IPS-20b (cell line): ENCODE measurements around the gene EVC2.

Experiments
- H3K27ac ChIP-seq: one replicate; pipeline ENCODE4 v1.5.1; 2013; ENCODE audit warnings: low read length
- H3K27me3 ChIP-seq: 2 replicates; pipeline ENCODE4 v1.6.1; 2013; ENCODE audit warnings: mild to moderate bottlenecking, low read length, inconsistent platforms; ENCODE audit not compliant: insufficient read depth
- H3K36me3 ChIP-seq: 2 replicates; pipeline ENCODE4 v1.6.1; 2013; ENCODE audit warnings: low read depth, mild to moderate bottlenecking, inconsistent platforms, low read length, moderate library complexity; ENCODE audit not compliant: insufficient read depth
- H3K4me1 ChIP-seq: 2 replicates; pipeline ENCODE4 v1.6.1; 2013; ENCODE audit warnings: mild to moderate bottlenecking, control low read depth, inconsistent platforms, low read length, moderate library complexity; ENCODE audit not compliant: insufficient read depth
- H3K4me3 ChIP-seq: 2 replicates; pipeline ENCODE4 v1.5.1; 2013; ENCODE audit warnings: mild to moderate bottlenecking, low read length, inconsistent platforms
- H3K9ac ChIP-seq: 2 replicates; pipeline ENCODE4 v1.6.1; 2013; ENCODE audit warnings: low read depth, mild to moderate bottlenecking, inconsistent platforms, low read length, moderate library complexity
- H3K9me3 ChIP-seq: 2 replicates; pipeline ENCODE4 v1.6.1; 2013; ENCODE audit warnings: mild to moderate bottlenecking, low read depth, low read length, inconsistent platforms; ENCODE audit not compliant: insufficient read depth

The EVC2 gene

GRCh38 chr4:5751666-5752375, 43.5 kb upstream of the EVC2 start:
- Histone ChIP-seq H3K4me3 (peak overlapping the region; percentile 9; the same call in 1 of the 2 replicates), H3K27me3 (no peaks in the 10 kb centered on the region), H3K36me3 (peaks cover 57% of the 10 kb centered on the region), H3K4me1 (peaks cover 29% of the 10 kb centered on the region), H3K9me3 (no peaks in the 10 kb centered on the region), H3K27ac (peak overlapping the region; percentile 78), H3K9ac (peak overlapping the region; percentile 40; the same call in 1 of the 2 replicates)

DNA sequence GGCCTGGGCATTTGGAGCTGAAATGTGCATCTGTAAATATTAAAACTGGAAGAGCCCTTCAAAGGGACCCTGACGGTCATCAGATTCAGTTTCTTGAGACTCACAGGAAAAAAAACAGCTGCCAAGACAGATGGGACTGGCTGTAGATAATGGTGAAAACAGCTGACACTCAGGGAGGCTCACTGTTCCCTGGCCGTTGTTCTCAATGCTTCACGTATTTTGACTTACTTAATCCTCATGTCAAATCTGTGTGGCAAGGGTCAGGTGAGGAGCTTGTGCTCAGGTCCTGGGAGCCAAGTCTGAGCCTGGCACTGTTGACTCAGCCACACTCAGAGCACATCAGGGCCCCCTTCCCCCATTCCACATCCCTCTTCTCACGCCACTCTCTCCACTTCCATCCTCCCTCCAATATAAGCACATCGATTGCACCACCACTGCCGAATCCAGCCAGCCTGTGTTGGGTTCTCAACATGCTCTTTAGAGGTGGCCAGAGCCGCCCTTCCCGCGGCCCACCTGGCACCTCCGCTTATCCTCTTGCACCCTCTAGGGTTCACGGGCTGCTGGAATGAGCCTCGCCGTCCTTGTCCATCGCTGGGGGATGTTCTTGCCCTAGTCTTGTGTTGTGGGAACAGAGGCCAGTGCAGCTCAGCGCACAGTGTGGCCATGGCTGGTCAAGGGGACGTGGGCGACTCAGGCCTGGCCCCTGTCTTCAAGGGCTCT, 42.7 kb upstream of the EVC2 start:
- Histone ChIP-seq H3K4me1 (peaks cover 29% of the 10 kb centered on the region), H3K4me3 (no peak overlapping the region), H3K9me3 (no peaks in the 10 kb centered on the region), H3K27ac (peak overlapping the region; percentile 78), H3K9ac (peak overlapping the region; percentile 40; the same call in 1 of the 2 replicates), H3K36me3 (peaks cover 50% of the 10 kb centered on the region), H3K27me3 (no peaks in the 10 kb centered on the region)

DNA sequence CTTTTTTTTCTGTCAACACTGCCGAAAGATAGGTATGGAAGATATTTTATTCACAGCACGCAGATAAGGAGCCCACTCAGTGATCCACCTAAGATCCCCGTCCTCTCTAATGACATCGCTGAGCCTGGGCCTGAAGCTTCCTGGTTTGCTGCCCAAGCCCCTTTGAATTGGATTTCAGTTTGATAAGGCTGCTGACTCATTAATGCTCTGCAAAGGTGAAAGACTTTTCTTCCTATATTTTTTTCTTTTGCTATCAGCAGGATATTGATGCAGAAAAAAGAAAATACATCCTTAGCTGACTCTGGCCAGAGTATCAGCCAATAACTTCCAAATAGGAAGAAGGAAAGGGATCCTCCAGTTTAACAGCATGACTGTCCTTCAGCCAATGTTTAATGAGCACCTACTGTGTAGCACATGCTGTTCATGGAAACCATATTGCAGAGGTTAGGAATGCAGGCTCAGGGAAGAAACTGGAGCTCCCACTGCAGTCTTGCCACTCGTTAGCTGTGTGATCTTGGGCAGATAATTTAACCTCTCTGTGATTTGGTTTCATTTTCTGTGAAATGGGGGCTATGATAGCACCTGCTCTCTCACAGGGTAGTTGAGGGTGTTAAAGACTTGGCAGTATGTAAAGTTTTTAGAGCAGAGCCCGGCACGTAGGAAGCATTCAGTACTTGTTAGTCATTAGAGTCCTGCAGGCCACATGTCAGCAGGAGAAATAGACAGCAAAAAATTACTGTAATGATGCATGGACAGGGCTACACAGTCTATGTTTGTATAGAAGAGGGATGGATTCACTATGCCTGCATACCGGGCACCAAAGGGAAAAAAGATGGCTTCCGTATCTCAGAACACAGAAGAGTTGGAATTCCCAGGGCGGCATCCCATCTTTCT, 41.9 kb upstream of the EVC2 start:
- H3K9ac ChIP-seq: no peak overlapping the region
- H3K27me3 ChIP-seq: no peaks in the 10 kb centered on the region
- H3K27ac ChIP-seq: no peak overlapping the region
- H3K36me3 ChIP-seq: peaks cover 48% of the 10 kb centered on the region
- H3K9me3 ChIP-seq: no peaks in the 10 kb centered on the region
- peaks cover 29% of the 10 kb centered on the region for H3K4me1 ChIP-seq
- no peak overlapping the region for H3K4me3 ChIP-seq

GRCh38 chr4:5749568-5749967, 41.2 kb upstream of the EVC2 start:
- Histone ChIP-seq H3K4me1 (peaks cover 29% of the 10 kb centered on the region), H3K36me3 (peaks cover 49% of the 10 kb centered on the region), H3K27ac (no peak overlapping the region), H3K27me3 (no peaks in the 10 kb centered on the region), H3K9ac (no peak overlapping the region), H3K4me3 (no peak overlapping the region), H3K9me3 (no peaks in the 10 kb centered on the region)

GRCh38 chr4:5747738-5748375, 39.5 kb upstream of the EVC2 start:
- Histone ChIP-seq H3K27me3 (no peaks in the 10 kb centered on the region), H3K36me3 (peaks cover 53% of the 10 kb centered on the region; the same call in 1 of the 2 replicates), H3K27ac (no peak overlapping the region), H3K9ac (no peak overlapping the region), H3K4me3 (no peak overlapping the region), H3K9me3 (no peaks in the 10 kb centered on the region; the same call in 1 of the 2 replicates), H3K4me1 (peaks cover 20% of the 10 kb centered on the region)

DNA sequence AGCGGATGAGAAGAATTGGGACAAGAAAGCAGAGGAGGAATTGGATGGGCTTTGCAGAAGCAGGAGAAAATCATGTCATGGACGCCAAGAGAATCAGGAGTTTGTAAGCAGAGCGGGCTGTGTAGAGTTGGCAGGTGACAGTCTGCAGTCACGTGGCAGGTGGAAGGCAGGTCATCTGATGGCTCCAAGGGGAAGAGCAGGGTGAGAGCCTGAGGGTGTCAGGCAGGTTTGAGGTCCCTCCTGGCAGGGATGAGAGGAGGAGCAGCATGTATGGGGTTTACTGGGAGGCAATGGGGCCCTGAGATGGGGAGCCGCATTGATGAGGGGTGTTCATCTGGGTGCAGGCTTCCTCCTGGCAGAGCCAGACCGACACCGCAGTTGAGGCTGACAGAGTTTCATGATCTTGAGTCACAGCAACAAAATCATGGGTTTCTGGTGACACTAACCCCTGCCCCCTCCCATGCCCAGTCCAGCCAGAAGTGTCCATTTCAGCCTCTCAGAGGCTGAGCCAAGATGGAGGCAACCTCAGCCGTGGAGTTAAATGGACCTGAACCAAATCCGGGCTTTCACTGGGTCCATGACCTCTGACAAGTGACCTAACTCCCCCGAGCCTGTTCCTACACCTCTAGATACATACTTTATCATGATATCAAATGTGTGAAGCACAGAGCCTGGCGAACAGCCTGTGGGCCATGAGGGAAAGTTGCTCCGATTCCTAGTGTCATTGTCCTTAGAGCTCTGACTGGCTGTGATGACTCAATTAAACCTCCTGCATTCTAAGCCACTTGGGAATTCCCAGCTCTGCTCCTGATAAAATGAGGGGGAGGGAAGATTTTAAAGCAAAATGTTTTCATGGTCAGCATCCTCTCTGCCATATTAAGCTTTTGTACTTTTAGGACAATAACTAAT, 38.7 kb upstream of the EVC2 start:
- no peak overlapping the region for H3K9ac ChIP-seq
- H3K27me3 ChIP-seq: no peaks in the 10 kb centered on the region
- no peak overlapping the region for H3K27ac ChIP-seq
- H3K9me3 ChIP-seq: no peaks in the 10 kb centered on the region; the same call in 1 of the 2 replicates
- H3K4me3 ChIP-seq: no peak overlapping the region
- H3K36me3 ChIP-seq: peaks cover 60% of the 10 kb centered on the region
- peaks cover 15% of the 10 kb centered on the region; the same call in 1 of the 2 replicates for H3K4me1 ChIP-seq

DNA sequence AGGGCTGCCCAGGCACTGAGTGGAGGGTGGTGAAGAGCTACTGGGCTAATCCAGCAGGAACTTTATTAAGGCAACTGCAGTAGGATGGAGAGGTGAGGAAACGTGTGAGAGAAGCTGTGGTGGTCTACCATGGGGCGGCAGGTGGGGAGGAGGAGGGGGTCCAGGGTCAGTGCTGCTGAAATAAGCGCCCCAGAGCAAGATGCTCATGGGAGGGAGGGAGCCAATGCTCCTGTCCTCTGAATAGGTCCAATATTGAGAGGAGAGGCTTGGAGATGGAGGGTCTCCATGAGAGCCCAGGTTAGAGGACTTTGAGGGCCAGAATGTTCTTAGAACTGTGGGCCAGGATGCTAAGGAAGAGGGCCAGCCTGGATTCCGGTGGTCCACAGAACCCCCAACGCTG, 37.9 kb upstream of the EVC2 start:
- no peak overlapping the region for H3K4me3 ChIP-seq
- no peak overlapping the region for H3K9ac ChIP-seq
- peaks cover 63% of the 10 kb centered on the region for H3K36me3 ChIP-seq
- H3K27ac ChIP-seq: no peak overlapping the region
- H3K9me3 ChIP-seq: no peaks in the 10 kb centered on the region; the same call in 1 of the 2 replicates
- H3K4me1 ChIP-seq: peaks cover 7% of the 10 kb centered on the region; the same call in 1 of the 2 replicates
- H3K27me3 ChIP-seq: no peaks in the 10 kb centered on the region

- H3K36me3 ChIP-seq: peaks cover 43% of the 10 kb centered on the region
- no peaks in the 10 kb centered on the region for H3K4me1 ChIP-seq
- H3K9me3 ChIP-seq: no peaks in the 10 kb centered on the region; the same call in 1 of the 2 replicates
- no peak overlapping the region for H3K9ac ChIP-seq
- H3K27ac ChIP-seq: no peak overlapping the region
- H3K27me3 ChIP-seq: no peaks in the 10 kb centered on the region
- no peak overlapping the region for H3K4me3 ChIP-seq
Observed at GRCh38 chr4:5742968-5743367, 34.6 kb upstream of the EVC2 start.

- Histone ChIP-seq H3K4me1 (no peaks in the 10 kb centered on the region), H3K27me3 (no peaks in the 10 kb centered on the region), H3K4me3 (no peak overlapping the region), H3K9me3 (no peaks in the 10 kb centered on the region; the same call in 1 of the 2 replicates), H3K9ac (no peak overlapping the region), H3K27ac (no peak overlapping the region), H3K36me3 (peaks cover 39% of the 10 kb centered on the region)
Observed at GRCh38 chr4:5742388-5742787, 34.0 kb upstream of the EVC2 start.

DNA sequence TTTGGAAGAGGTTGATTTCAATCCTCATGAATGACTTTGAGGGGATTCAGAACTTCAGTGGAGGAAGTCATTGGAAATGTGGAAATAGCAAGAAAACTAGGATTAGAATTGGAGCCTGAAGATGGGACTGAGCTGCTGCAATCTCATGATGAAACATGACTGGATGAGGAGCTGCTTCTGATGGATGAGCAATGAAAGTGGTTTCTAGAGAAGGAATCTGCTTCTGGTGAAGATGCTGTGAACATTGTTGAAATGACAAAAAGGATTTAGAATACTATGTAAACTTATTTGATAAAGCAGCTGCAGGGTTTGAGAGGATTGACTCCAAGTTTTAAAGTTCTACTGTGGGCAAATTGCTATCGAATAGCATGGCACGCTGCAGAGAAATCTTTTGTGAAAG, 29.7 kb upstream of the EVC2 start:
- Histone ChIP-seq H3K9me3 (no peaks in the 10 kb centered on the region; the same call in 1 of the 2 replicates), H3K27me3 (no peaks in the 10 kb centered on the region), H3K9ac (no peak overlapping the region), H3K4me3 (no peak overlapping the region), H3K27ac (no peak overlapping the region), H3K36me3 (peaks cover 31% of the 10 kb centered on the region), H3K4me1 (no peaks in the 10 kb centered on the region)
